Measurements from ENCODE around the gene CPT1B. TPM values are rescaled to one million over a fixed set of nuclear protein-coding genes. Genes with fewer than 3 reads are reported as not detected.
"Not testable (repeated sequence)": the region's sequence is repeated elsewhere in the genome, so short reads cannot be mapped to it uniquely, and the experiment has no call there.

The CPT1B gene
- polyA plus RNA-seq, 3 donors: 0.18 to 66.9 TPM; not detected in 1

DNA sequence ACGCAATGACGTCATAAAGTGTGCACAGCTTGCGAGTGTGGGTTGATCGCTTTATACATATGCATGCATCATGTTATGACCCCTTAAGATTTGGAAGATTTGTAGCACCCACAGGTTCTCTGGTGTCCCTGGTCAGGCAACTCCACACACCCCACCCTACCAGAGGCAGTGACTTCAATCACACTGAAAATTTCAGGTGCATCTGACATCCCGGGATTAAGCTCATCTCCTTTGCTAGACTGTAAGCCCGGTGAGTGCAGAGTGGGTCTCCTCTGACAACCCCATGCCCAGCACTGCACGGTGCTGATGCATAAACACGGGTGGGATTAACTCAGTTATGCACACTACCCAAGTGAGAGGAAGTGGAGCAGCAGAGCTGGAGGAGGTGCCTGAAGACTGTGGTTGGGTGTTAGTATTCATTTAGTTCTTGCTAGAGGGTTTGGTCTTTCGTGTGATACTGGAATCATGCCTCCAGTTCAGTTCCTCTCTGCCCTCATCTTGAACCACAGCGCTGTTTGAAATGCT, 43.2 kb upstream of the CPT1B start:
- H3K79me2 ChIP-seq (ENCODE audit: insufficient read depth, low read length): no peaks in the 10 kb centered on the region
- H3K27me3 ChIP-seq (ENCODE audit: control insufficient read depth in 2 of 2, insufficient read depth in 2 of 2, low read length in 2 of 2): no peaks in the 10 kb centered on the region
- H3K4me1 ChIP-seq (ENCODE audit: control insufficient read depth in 1 of 2, insufficient read depth in 2 of 2, low read length in 2 of 2): peaks cover 34 to 39% of the 10 kb centered on the region in 2 donors
- peaks cover 6% of the 10 kb centered on the region for H4K20me1 ChIP-seq (ENCODE audit: insufficient read depth, low read length)
- Mint-ChIP-seq H3K36me3 (peaks cover 8 to 22% of the 10 kb centered on the region in 2 donors), H3K27me3 (ENCODE audit: low read depth in 3 of 3) (peaks cover 5 to 10% (median 5%) of the 10 kb centered on the region in 3 donors), H3K4me3 (peak overlapping the region; percentile 63 to 84), H3K4me1 (peaks cover 38% of the 10 kb centered on the region), H3K27ac (peak overlapping the region; percentile 63 to 86 (median 76)), H3K9me3 (peaks cover 0 to 4% (median 0%) of the 10 kb centered on the region in 7 donors)
- peak; percentile 21 to 31 (median 30) for DNase-seq
- intact Hi-C loops (cut with micrococcal nuclease): loop anchor here (5.0 kb wide), 4 partner anchors 59 to 369 kb away; partner anchors contain the start of genes HDAC10 (in 1 of the 2), SCO2 (in 1 of the 2) and SYCE3 (in 1 of the 2)
- H3K4me3 ChIP-seq (replicated peaks in 1 of 3; ENCODE audit: low read depth in 2 of 3, low read length in 3 of 3): peak overlapping the region in 1 of 3 experiments; percentile 60
- H3K36me3 ChIP-seq (replicated peaks in 1 of 2; ENCODE audit: control insufficient read depth in 1 of 2, insufficient read depth in 2 of 2, low read length in 2 of 2): peaks cover 9 to 14% of the 10 kb centered on the region in 2 donors
- H3K4me2 ChIP-seq (replicated peaks; ENCODE audit: extremely low read depth, low read length, poor library complexity, severe bottlenecking): peak overlapping the region; percentile 71
- H3K9ac ChIP-seq (ENCODE audit: insufficient read depth, low read length, poor library complexity, severe bottlenecking): no peak overlapping the region
- TF ChIP-seq, protein P1, sequence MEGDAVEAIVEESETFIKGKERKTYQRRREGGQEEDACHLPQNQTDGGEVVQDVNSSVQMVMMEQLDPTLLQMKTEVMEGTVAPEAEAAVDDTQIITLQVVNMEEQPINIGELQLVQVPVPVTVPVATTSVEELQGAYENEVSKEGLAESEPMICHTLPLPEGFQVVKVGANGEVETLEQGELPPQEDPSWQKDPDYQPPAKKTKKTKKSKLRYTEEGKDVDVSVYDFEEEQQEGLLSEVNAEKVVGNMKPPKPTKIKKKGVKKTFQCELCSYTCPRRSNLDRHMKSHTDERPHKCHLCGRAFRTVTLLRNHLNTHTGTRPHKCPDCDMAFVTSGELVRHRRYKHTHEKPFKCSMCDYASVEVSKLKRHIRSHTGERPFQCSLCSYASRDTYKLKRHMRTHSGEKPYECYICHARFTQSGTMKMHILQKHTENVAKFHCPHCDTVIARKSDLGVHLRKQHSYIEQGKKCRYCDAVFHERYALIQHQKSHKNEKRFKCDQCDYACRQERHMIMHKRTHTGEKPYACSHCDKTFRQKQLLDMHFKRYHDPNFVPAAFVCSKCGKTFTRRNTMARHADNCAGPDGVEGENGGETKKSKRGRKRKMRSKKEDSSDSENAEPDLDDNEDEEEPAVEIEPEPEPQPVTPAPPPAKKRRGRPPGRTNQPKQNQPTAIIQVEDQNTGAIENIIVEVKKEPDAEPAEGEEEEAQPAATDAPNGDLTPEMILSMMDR (IDR thresholded peaks at IDR 0.05): no peak
- H2AFZ ChIP-seq (ENCODE audit: insufficient read depth, low read depth, low read length, poor library complexity, severe bottlenecking): peak overlapping the region; percentile 24
- H3K9me3 ChIP-seq (replicated peaks in 1 of 2; ENCODE audit: control insufficient read depth in 1 of 2, insufficient read depth in 1 of 2, low read length in 2 of 2): no peaks in the 10 kb centered on the region
- H3K27ac ChIP-seq (ENCODE audit: low read depth in 1 of 2, low read length in 2 of 2): peak overlapping the region; percentile 16 to 33
- 19% methylated on average over 6 of the region's 10 CpGs for WGBS (ENCODE audit: insufficient coverage)

DNA sequence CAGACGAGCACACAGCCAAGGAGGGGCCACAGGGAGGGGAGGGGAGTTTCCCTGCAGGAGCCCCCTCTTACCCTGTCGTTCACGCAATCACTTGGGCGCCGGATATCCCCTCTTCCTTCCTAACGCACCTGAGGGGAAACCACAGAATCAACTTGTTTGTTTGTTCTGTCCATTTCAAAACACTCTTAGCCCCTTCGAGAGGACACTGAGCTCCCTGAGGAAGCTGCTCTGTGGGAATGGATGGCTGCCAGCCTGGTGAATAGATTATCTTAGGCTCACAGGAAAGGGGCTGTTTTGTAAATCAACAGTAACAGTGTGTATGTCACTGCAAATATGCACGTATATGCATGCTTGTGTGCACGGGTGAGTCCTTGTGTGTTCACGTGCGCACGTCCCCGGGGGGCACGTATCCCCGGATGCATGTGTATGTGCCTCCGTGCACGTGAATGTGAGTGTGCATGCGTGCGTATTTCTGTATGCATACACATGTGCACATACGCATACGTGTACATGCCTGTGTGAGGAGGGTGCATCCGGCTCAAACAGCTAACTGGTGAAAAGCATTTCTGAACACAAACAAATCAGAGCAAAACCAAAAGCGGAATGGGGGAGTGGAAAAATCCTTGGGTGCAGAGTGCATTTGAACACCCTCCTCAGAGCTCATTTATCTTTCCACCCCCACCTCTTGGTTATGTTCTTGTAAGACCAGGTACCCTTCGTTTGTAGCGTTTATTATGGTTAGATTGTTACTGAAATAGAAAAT, 42.5 kb upstream of the CPT1B start:
- WGBS (ENCODE audit: insufficient coverage): 0% methylated on average over 12 of the region's 25 CpGs
- Histone ChIP-seq H2AFZ (ENCODE audit: insufficient read depth, low read depth, low read length, poor library complexity, severe bottlenecking) (no peak overlapping the region), H3K9ac (ENCODE audit: insufficient read depth, low read length, poor library complexity, severe bottlenecking) (no peak overlapping the region), H3K79me2 (ENCODE audit: insufficient read depth, low read length) (no peaks in the 10 kb centered on the region), H3K4me2 (replicated peaks; ENCODE audit: extremely low read depth, low read length, poor library complexity, severe bottlenecking) (peak overlapping the region; percentile 71), H3K9me3 (replicated peaks in 1 of 2; ENCODE audit: control insufficient read depth in 1 of 2, insufficient read depth in 1 of 2, low read length in 2 of 2) (no peaks in the 10 kb centered on the region), H3K36me3 (replicated peaks in 1 of 2; ENCODE audit: control insufficient read depth in 1 of 2, insufficient read depth in 2 of 2, low read length in 2 of 2) (peaks cover 7 to 11% of the 10 kb centered on the region in 2 donors), H3K4me1 (ENCODE audit: control insufficient read depth in 1 of 2, insufficient read depth in 2 of 2, low read length in 2 of 2) (peaks cover 34 to 36% of the 10 kb centered on the region in 2 donors), H3K27me3 (ENCODE audit: control insufficient read depth in 2 of 2, insufficient read depth in 2 of 2, low read length in 2 of 2) (no peaks in the 10 kb centered on the region), H3K27ac (ENCODE audit: low read depth in 1 of 2, low read length in 2 of 2) (no peak overlapping the region), H4K20me1 (ENCODE audit: insufficient read depth, low read length) (peaks cover 6% of the 10 kb centered on the region), H3K4me3 (replicated peaks in 1 of 3; ENCODE audit: low read depth in 2 of 3, low read length in 3 of 3) (peak overlapping the region in 2 of 3 experiments; percentile 21 to 60)
- H3K9me3 Mint-ChIP-seq: peaks cover 0 to 4% (median 0%) of the 10 kb centered on the region in 7 donors
- intact Hi-C loops (cut with micrococcal nuclease): loop anchor here (5.0 kb wide), 4 partner anchors 58 to 368 kb away; partner anchors contain the start of genes HDAC10 (in 1 of the 2), SCO2 (in 1 of the 2) and SYCE3 (in 1 of the 2)
- H3K27ac Mint-ChIP-seq: peak overlapping the region in 3 of 7 donors; percentile 6 to 82 (median 63)
- H3K36me3 Mint-ChIP-seq: peaks cover 7 to 16% of the 10 kb centered on the region in 2 donors
- TF ChIP-seq, protein P1 (IDR thresholded peaks at IDR 0.05): peak; percentile 82
- DNase-seq: peak in 1 of 3 donors; percentile 34
- H3K4me1 Mint-ChIP-seq: peaks cover 36% of the 10 kb centered on the region
- peaks cover 5 to 10% (median 5%) of the 10 kb centered on the region in 3 donors for H3K27me3 Mint-ChIP-seq (ENCODE audit: low read depth in 3 of 3)
- H3K4me3 Mint-ChIP-seq: peak overlapping the region; percentile 45 to 84

DNA sequence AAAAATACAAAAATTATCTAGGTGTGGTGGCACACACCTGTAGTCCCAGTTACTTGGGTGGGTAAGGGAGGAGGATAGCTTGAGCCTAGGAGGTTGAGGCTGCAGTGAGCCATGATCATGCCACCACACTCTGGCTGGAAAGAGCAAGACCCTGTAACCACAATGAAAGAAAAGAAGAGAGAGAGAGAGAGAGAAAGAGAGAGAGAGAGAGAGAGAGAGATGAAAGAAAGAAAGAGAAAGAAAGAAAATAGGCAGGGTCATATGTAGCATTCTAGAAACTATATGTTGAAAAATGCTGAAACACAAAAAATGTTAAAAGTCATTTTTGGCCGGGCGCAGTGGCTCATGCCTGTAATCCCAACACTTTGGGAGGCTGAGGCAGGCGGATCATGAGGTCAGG, 36.1 kb upstream of the CPT1B start:
- H4K20me1 ChIP-seq (ENCODE audit: insufficient read depth, low read length); H3K4me3 Mint-ChIP-seq; H3K79me2 ChIP-seq (ENCODE audit: insufficient read depth, low read length); H3K27ac ChIP-seq (ENCODE audit: low read depth in 1 of 2, low read length in 2 of 2); DNase-seq; H3K27me3 ChIP-seq (ENCODE audit: control insufficient read depth in 2 of 2, insufficient read depth in 2 of 2, low read length in 2 of 2); intact Hi-C loops (cut with micrococcal nuclease); H3K9ac ChIP-seq (ENCODE audit: insufficient read depth, low read length, poor library complexity, severe bottlenecking); H3K36me3 ChIP-seq (replicated peaks in 1 of 2; ENCODE audit: control insufficient read depth in 1 of 2, insufficient read depth in 2 of 2, low read length in 2 of 2); H3K36me3 Mint-ChIP-seq; H3K9me3 ChIP-seq (replicated peaks in 1 of 2; ENCODE audit: control insufficient read depth in 1 of 2, insufficient read depth in 1 of 2, low read length in 2 of 2); H3K4me3 ChIP-seq (replicated peaks in 1 of 3; ENCODE audit: low read depth in 2 of 3, low read length in 3 of 3); H3K4me1 ChIP-seq (ENCODE audit: control insufficient read depth in 1 of 2, insufficient read depth in 2 of 2, low read length in 2 of 2); H3K4me1 Mint-ChIP-seq; H3K9me3 Mint-ChIP-seq; H3K4me2 ChIP-seq (replicated peaks; ENCODE audit: extremely low read depth, low read length, poor library complexity, severe bottlenecking); H2AFZ ChIP-seq (ENCODE audit: insufficient read depth, low read depth, low read length, poor library complexity, severe bottlenecking); H3K27ac Mint-ChIP-seq: not testable (repeated sequence)
- no CpG with 5 or more reads among the region's 3 CpGs for WGBS (ENCODE audit: insufficient coverage)
- H3K27me3 Mint-ChIP-seq (ENCODE audit: low read depth in 3 of 3): peaks cover 22 to 34% (median 26%) of the 10 kb centered on the region in 3 donors

Data from CD14-positive monocyte (primary cell).